NCI-H1417 (cell line): ENCODE results near the gene PIP5K1B.
A peak's percentile ranks its signal among the peaks of the same experiment; 100 is the strongest.
"Not testable (repeated sequence)": the region's sequence is repeated elsewhere in the genome, so short reads cannot be mapped to it uniquely, and the experiment has no call there.

Experiments
- DNase-seq, 3 experiments: peaks; one replicate each; lab custom pipeline; 2025; lab: John Stamatoyannopoulos, UW

Gene PIP5K1B

GRCh38 chr9:69029535-69029934 is 324.5 kb downstream of the PIP5K1B start:
- DNase-seq, result no peak

GRCh38 chr9:69030851-69031645 is 326.0 kb downstream of the PIP5K1B start:
- no peak for DNase-seq

- DNase-seq, result peak in 1 of 3 experiments; percentile 42
Measured at GRCh38 chr9:69034071-69034470, 329.0 kb downstream of the PIP5K1B start.

- peak; percentile 44 to 97 (median 93) for DNase-seq
Measured at GRCh38 chr9:69035438-69036308, 330.6 kb downstream of the PIP5K1B start, which contains the start of gene FXN. TSS of gene FXN (plus strand) at chr9:69035752. CDS start at chr9:69035783, 31 bp downstream.

GRCh38 chr9:69036309-69036708 is 331.3 kb downstream of the PIP5K1B start:
- DNase-seq, result no peak

- no peak for DNase-seq
Measured at GRCh38 chr9:69036799-69037198, 331.8 kb downstream of the PIP5K1B start.

- no peak for DNase-seq
Measured at GRCh38 chr9:69040646-69041045, 335.6 kb downstream of the PIP5K1B start.

- DNase-seq, result peak in 1 of 3 experiments; percentile 52
Measured at GRCh38 chr9:69044240-69045219, 339.5 kb downstream of the PIP5K1B start.

GRCh38 chr9:69045821-69046220 is 340.8 kb downstream of the PIP5K1B start:
- DNase-seq, result no peak

GRCh38 chr9:69046723-69047122 is 341.7 kb downstream of the PIP5K1B start:
- no peak for DNase-seq

- DNase-seq, result no peak
Measured at GRCh38 chr9:69047371-69047770, 342.3 kb downstream of the PIP5K1B start.

GRCh38 chr9:69049094-69049493 is 344.1 kb downstream of the PIP5K1B start:
- DNase-seq, result no peak

GRCh38 chr9:69050936-69051335 is 345.9 kb downstream of the PIP5K1B start:
- not testable (repeated sequence) for DNase-seq

GRCh38 chr9:69054989-69055388 is 349.9 kb downstream of the PIP5K1B start:
- DNase-seq, result no peak

GRCh38 chr9:69056191-69056815 is 351.3 kb downstream of the PIP5K1B start:
- DNase-seq, result no peak

GRCh38 chr9:69058101-69058500 is 353.1 kb downstream of the PIP5K1B start:
- peak in 1 of 3 experiments; percentile 60 for DNase-seq
